ENCODE results near the gene ASIC2.

Gene ASIC2

GRCh38 chr17:33233811-33234177, 59.3 kb downstream of the ASIC2 start (continued):
- TF ChIP-seq SETDB1 (IDR thresholded peaks at IDR 0.05; ENCODE audit: insufficient read length, low read length) = no peak
- no peak for TF ChIP-seq ZFP3 (tag by site-specific recombination; IDR thresholded peaks at IDR 0.05; ENCODE audit: low read depth)
- TF ChIP-seq ZNF521 (tag by site-specific recombination; IDR thresholded peaks at IDR 0.05) = no peak
- no peak for TF ChIP-seq ZSCAN16 (tag by site-specific recombination; IDR thresholded peaks at IDR 0.05)
- peak; percentile 75 for TF ChIP-seq SP7 (tag by site-specific recombination; IDR thresholded peaks at IDR 0.05)
- TF ChIP-seq ZNF621 (tag by site-specific recombination; IDR thresholded peaks at IDR 0.05) = no peak
- 0 out of 2 replicates have a peak, but pooled peaks have one; percentile 55 for TF ChIP-seq MEIS1 (CRISPR knock-in tag; IDR thresholded peaks at IDR 0.05; ENCODE audit: borderline replicate concordance)
- TF ChIP-seq ZNF10 (tag by site-specific recombination; IDR thresholded peaks at IDR 0.05) = 0 out of 2 replicates have a peak, but pooled peaks have one; percentile 43
- TF ChIP-seq ZXDB (tag by site-specific recombination; IDR thresholded peaks at IDR 0.05) = no peak
- no peak for TF ChIP-seq SP2 (tag by site-specific recombination; IDR thresholded peaks at IDR 0.05)
- TF ChIP-seq ZIC2 (tag by site-specific recombination; IDR thresholded peaks at IDR 0.05) = no peak

DNA sequence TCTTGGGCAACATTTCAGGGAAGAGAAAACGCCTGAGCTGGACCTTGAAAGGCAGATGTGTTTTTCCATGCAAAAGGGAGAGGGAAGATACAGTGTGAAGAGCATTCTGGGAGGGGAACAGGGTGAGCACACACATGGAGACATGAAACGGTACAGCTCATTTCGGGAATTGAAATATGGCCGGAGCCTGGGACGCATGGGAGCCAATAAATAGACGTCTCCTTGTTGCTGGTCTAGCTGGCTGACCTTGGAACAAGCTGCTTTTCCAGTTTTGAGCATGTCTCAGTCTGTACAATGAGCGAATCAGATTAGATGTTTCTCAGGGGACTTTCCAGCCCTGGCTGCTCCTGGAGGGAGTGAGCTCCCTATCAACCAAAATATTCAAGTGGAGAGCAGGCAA, 63.6 kb downstream of the ASIC2 start:
- ChIA-PET POLR2A (no interaction called here), CTCF (interaction anchor here (0.9 to 1.2 kb wide), 2 partner anchors 63 to 447 kb away, joined by 3 read pairs; partner anchors contain the start of gene ASIC2)
- Histone ChIP-seq H3K27ac (ENCODE audit: extremely low read depth, low read depth, low read length) (no peak overlapping the region), H3K4me1 (ENCODE audit: control insufficient read depth, insufficient read depth, low read length) (peaks cover 11% of the 10 kb centered on the region), H3K36me3 (ENCODE audit: control insufficient read depth in 2 of 2, insufficient read depth in 1 of 2, low read length in 2 of 2) (no peaks in the 10 kb centered on the region), H3K9me3 (ENCODE audit: control insufficient read depth, insufficient read depth, low read depth, low read length) (no peaks in the 10 kb centered on the region), H3K4me3 (ENCODE audit: low read depth, low read length) (no peak overlapping the region)
- TF ChIP-seq, protein P1, sequence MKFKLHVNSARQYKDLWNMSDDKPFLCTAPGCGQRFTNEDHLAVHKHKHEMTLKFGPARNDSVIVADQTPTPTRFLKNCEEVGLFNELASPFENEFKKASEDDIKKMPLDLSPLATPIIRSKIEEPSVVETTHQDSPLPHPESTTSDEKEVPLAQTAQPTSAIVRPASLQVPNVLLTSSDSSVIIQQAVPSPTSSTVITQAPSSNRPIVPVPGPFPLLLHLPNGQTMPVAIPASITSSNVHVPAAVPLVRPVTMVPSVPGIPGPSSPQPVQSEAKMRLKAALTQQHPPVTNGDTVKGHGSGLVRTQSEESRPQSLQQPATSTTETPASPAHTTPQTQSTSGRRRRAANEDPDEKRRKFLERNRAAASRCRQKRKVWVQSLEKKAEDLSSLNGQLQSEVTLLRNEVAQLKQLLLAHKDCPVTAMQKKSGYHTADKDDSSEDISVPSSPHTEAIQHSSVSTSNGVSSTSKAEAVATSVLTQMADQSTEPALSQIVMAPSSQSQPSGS (tag by site-specific recombination; IDR thresholded peaks at IDR 0.05; ENCODE audit: low read depth) = no peak
- TF ChIP-seq ZNF521 (tag by site-specific recombination; IDR thresholded peaks at IDR 0.05) = no peak
- no peak for TF ChIP-seq ZNF423 (tag by site-specific recombination; IDR thresholded peaks at IDR 0.05)
- TF ChIP-seq ZNF777 (tag by site-specific recombination; IDR thresholded peaks at IDR 0.05; ENCODE audit: borderline replicate concordance) = no peak
- TF ChIP-seq, protein P2, sequence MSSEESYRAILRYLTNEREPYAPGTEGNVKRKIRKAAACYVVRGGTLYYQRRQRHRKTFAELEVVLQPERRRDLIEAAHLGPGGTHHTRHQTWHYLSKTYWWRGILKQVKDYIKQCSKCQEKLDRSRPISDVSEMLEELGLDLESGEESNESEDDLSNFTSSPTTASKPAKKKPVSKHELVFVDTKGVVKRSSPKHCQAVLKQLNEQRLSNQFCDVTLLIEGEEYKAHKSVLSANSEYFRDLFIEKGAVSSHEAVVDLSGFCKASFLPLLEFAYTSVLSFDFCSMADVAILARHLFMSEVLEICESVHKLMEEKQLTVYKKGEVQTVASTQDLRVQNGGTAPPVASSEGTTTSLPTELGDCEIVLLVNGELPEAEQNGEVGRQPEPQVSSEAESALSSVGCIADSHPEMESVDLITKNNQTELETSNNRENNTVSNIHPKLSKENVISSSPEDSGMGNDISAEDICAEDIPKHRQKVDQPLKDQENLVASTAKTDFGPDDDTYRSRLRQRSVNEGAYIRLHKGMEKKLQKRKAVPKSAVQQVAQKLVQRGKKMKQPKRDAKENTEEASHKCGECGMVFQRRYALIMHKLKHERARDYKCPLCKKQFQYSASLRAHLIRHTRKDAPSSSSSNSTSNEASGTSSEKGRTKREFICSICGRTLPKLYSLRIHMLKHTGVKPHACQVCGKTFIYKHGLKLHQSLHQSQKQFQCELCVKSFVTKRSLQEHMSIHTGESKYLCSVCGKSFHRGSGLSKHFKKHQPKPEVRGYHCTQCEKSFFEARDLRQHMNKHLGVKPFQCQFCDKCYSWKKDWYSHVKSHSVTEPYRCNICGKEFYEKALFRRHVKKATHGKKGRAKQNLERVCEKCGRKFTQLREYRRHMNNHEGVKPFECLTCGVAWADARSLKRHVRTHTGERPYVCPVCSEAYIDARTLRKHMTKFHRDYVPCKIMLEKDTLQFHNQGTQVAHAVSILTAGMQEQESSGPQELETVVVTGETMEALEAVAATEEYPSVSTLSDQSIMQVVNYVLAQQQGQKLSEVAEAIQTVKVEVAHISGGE (tag by site-specific recombination; conservative IDR thresholded peaks at IDR 0.05; ENCODE audit: low read depth) = no peak
- TF ChIP-seq INSM2 (tag by site-specific recombination; IDR thresholded peaks at IDR 0.05) = no peak
- TF ChIP-seq ZNF121 (tag by site-specific recombination; IDR thresholded peaks at IDR 0.05) = no peak
- TF ChIP-seq ZNF138 (tag by site-specific recombination; IDR thresholded peaks at IDR 0.05; ENCODE audit: borderline replicate concordance) = no peak
- TF ChIP-seq ZNF174 (tag by site-specific recombination; IDR thresholded peaks at IDR 0.05) = no peak
- no peak for TF ChIP-seq ZNF585B (tag by site-specific recombination; IDR thresholded peaks at IDR 0.05)
- TF ChIP-seq, protein P3, sequence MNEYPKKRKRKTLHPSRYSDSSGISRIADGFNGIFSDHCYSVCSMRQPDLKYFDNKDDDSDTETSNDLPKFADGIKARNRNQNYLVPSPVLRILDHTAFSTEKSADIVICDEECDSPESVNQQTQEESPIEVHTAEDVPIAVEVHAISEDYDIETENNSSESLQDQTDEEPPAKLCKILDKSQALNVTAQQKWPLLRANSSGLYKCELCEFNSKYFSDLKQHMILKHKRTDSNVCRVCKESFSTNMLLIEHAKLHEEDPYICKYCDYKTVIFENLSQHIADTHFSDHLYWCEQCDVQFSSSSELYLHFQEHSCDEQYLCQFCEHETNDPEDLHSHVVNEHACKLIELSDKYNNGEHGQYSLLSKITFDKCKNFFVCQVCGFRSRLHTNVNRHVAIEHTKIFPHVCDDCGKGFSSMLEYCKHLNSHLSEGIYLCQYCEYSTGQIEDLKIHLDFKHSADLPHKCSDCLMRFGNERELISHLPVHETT (tag by site-specific recombination; IDR thresholded peaks at IDR 0.05) = no peak
- TF ChIP-seq ZNF335 (tag by site-specific recombination; conservative IDR thresholded peaks at IDR 0.05) = no peak
- no peak for TF ChIP-seq SCRT1 (tag by site-specific recombination; IDR thresholded peaks at IDR 0.05; ENCODE audit: borderline replicate concordance)
- no peak for TF ChIP-seq ZNF18 (tag by site-specific recombination; IDR thresholded peaks at IDR 0.05)
- TF ChIP-seq ZNF654 (tag by site-specific recombination; IDR thresholded peaks at IDR 0.05; ENCODE audit: low read depth) = no peak
- TF ChIP-seq ZBTB8A (tag by site-specific recombination; IDR thresholded peaks at IDR 0.05) = no peak
- TF ChIP-seq ZNF707 (tag by site-specific recombination; IDR thresholded peaks at IDR 0.05) = no peak
